Measurements from ENCODE around the gene NUDC.
"Not testable (repeated sequence)": the region's sequence is repeated elsewhere in the genome, so short reads cannot be mapped to it uniquely, and the experiment has no call there.

The NUDC gene

GRCh38 chr1:26989403-26990109 is 68.0 kb downstream of the NUDC start:
- H3K4me1 ChIP-seq (ENCODE audit: control insufficient read depth, insufficient read depth, low read length); H3K4me3 ChIP-seq (ENCODE audit: low read depth, low read length); H3K36me3 ChIP-seq (ENCODE audit: control insufficient read depth in 2 of 2, insufficient read depth in 1 of 2, low read length in 2 of 2); POLR2A ChIA-PET; H3K27ac ChIP-seq (ENCODE audit: extremely low read depth, low read depth, low read length); H3K9me3 ChIP-seq (ENCODE audit: control insufficient read depth, insufficient read depth, low read depth, low read length): not testable (repeated sequence)
- TF ChIP-seq ZNF596 (tag by site-specific recombination; IDR thresholded peaks at IDR 0.05) (peak; percentile 67; the same call in 1 of the 2 replicates), ZNF366 (tag by site-specific recombination; conservative IDR thresholded peaks at IDR 0.05) (peak; percentile 97)
- CTCF ChIA-PET: interaction anchor here (0.7 kb wide), 1 partner anchor 119 kb away, joined by 3 read pairs; no protein-coding TSS in a partner anchor

GRCh38 chr1:26991310-26992116 is 70.0 kb downstream of the NUDC start:
- Histone ChIP-seq H3K36me3 (ENCODE audit: control insufficient read depth in 2 of 2, insufficient read depth in 1 of 2, low read length in 2 of 2) (peaks cover 0 to 5% of the 10 kb centered on the region in 2 experiments; a peak in 2 of 3 replicates), H3K4me3 (ENCODE audit: low read depth, low read length) (no peak overlapping the region), H3K27ac (ENCODE audit: extremely low read depth, low read depth, low read length) (no peak overlapping the region), H3K9me3 (ENCODE audit: control insufficient read depth, insufficient read depth, low read depth, low read length) (no peaks in the 10 kb centered on the region), H3K4me1 (ENCODE audit: control insufficient read depth, insufficient read depth, low read length) (no peaks in the 10 kb centered on the region; the same call in 1 of the 2 replicates)
- ChIA-PET CTCF (interaction anchor here (1.6 to 9.3 kb wide), 2 partner anchors 54 to 105 kb away, joined by 4 to 141 read pairs; no protein-coding TSS in a partner anchor), POLR2A (no interaction called here)
- TF ChIP-seq ZNF521 (tag by site-specific recombination; IDR thresholded peaks at IDR 0.05): no peak
- TF ChIP-seq ZNF169 (tag by site-specific recombination; IDR thresholded peaks at IDR 0.05): 0 out of 2 replicates have a peak, but pooled peaks have one; percentile 45
- TF ChIP-seq SP2 (tag by site-specific recombination; IDR thresholded peaks at IDR 0.05): peak; percentile 37
- TF ChIP-seq GLIS2 (tag by site-specific recombination; IDR thresholded peaks at IDR 0.05): peak; percentile 57; the same call in 1 of the 2 replicates
- TF ChIP-seq ZNF398 (tag by site-specific recombination; IDR thresholded peaks at IDR 0.05): peak; percentile 97
- peak; percentile 19; the same call in 1 of the 2 replicates for TF ChIP-seq ZIC2 (tag by site-specific recombination; IDR thresholded peaks at IDR 0.05)
- peak; percentile 34 for TF ChIP-seq SP7 (tag by site-specific recombination; IDR thresholded peaks at IDR 0.05)
- TF ChIP-seq ZBTB6 (tag by site-specific recombination; IDR thresholded peaks at IDR 0.05): peak; percentile 74; the same call in 1 of the 2 replicates
- 0 out of 2 replicates have a peak, but pooled peaks have one; percentile 26 for TF ChIP-seq KLF1 (tag by site-specific recombination; IDR thresholded peaks at IDR 0.05)
- no peak for TF ChIP-seq ZNF366 (tag by site-specific recombination; conservative IDR thresholded peaks at IDR 0.05)
- TF ChIP-seq ZNF311 (tag by site-specific recombination; IDR thresholded peaks at IDR 0.05; ENCODE audit: borderline replicate concordance): no peak
- peak; percentile 85 for TF ChIP-seq EGR2 (tag by site-specific recombination; IDR thresholded peaks at IDR 0.05; ENCODE audit: low read depth)
- no peak for TF ChIP-seq ZNF677 (tag by site-specific recombination; IDR thresholded peaks at IDR 0.05)
- TF ChIP-seq ZNF449 (tag by site-specific recombination; IDR thresholded peaks at IDR 0.05): peak; percentile 44; the same call in 1 of the 2 replicates
- TF ChIP-seq ZNF341 (tag by site-specific recombination; IDR thresholded peaks at IDR 0.05; ENCODE audit: low read depth): no peak
- no peak for TF ChIP-seq ZNF148 (tag by site-specific recombination; IDR thresholded peaks at IDR 0.05; ENCODE audit: borderline replicate concordance)
- TF ChIP-seq PATZ1 (tag by site-specific recombination; IDR thresholded peaks at IDR 0.05): peak; percentile 51
- TF ChIP-seq ZFHX2 (tag by site-specific recombination; conservative IDR thresholded peaks at IDR 0.05): peak; percentile 76
